Vagina (tissue), 2 donors: Measurements from ENCODE around the gene BOLA1.

ENCODE experiments used
- POLR2A ChIP-seq, 2 donors: fragments of 450-650 bp; IDR thresholded peaks; one replicate each; pipeline ENCODE4 v1.6.1; 2017; ENCODE audit warnings: antibody characterized with exemption in 2 of 2, mild to moderate bottlenecking in 2 of 2, moderate library complexity in 2 of 2
- TF ChIP-seq, protein P1 (sequence below), 3 experiments: fragments of 450-650 bp in 2 of 3; fragments of 200-600 bp in 1 of 3; sonication (generic) in 1 of 3; IDR thresholded peaks; one replicate each; pipeline ENCODE4 v1.5.1; 2017 to 2019; ENCODE audit warnings: antibody characterized with exemption in 3 of 3, mild to moderate bottlenecking in 2 of 3, moderate library complexity in 2 of 3

DNA sequence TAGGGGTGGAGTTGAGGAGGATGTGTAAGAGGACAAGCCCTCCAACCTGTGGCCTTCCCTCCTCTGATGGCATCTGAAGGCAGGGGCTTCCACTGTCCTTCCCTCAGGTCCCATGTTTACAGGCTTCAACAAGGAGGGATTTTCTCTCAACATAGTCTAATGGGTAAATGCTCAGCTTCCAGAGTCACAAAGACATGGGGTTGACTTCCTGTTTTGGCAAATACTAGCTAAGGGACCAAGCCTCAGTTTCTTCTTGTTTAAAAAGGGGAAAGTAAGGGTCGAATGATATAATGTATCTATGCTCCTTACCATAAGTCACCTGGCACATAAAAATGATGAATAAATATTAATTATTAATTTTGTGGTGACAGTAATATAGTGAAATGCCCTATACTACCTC is 15.2 kb downstream of the BOLA1 start:
- TF ChIP-seq, protein P1, sequence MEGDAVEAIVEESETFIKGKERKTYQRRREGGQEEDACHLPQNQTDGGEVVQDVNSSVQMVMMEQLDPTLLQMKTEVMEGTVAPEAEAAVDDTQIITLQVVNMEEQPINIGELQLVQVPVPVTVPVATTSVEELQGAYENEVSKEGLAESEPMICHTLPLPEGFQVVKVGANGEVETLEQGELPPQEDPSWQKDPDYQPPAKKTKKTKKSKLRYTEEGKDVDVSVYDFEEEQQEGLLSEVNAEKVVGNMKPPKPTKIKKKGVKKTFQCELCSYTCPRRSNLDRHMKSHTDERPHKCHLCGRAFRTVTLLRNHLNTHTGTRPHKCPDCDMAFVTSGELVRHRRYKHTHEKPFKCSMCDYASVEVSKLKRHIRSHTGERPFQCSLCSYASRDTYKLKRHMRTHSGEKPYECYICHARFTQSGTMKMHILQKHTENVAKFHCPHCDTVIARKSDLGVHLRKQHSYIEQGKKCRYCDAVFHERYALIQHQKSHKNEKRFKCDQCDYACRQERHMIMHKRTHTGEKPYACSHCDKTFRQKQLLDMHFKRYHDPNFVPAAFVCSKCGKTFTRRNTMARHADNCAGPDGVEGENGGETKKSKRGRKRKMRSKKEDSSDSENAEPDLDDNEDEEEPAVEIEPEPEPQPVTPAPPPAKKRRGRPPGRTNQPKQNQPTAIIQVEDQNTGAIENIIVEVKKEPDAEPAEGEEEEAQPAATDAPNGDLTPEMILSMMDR (IDR thresholded peaks at IDR 0.05), result no peak
- no peak for TF ChIP-seq POLR2A (IDR thresholded peaks at IDR 0.05)
